C4-2B (cell line): ENCODE results near the gene MAB21L3.
A peak's percentile ranks its signal among the peaks of the same experiment; 100 is the strongest.

Experiments used
- H3K27ac ChIP-seq: fragments of 450-650 bp; 2 replicates; pipeline ENCODE4 v1.5.1; 2017
- ZFX ChIP-seq: fragments of 450-650 bp; IDR thresholded peaks from 2 replicates; pipeline ENCODE4 v1.6.1; 2017
- TF ChIP-seq, protein P1 (sequence below): fragments of 450-650 bp; conservative IDR thresholded peaks from 2 replicates; pipeline ENCODE4 v1.5.1; 2017; ENCODE audit warnings: mild to moderate bottlenecking

Gene MAB21L3

GRCh38 chr1:116166655-116167054 is 55.5 kb downstream of the MAB21L3 start:
- no peak for TF ChIP-seq ZFX
- TF ChIP-seq, protein P1, sequence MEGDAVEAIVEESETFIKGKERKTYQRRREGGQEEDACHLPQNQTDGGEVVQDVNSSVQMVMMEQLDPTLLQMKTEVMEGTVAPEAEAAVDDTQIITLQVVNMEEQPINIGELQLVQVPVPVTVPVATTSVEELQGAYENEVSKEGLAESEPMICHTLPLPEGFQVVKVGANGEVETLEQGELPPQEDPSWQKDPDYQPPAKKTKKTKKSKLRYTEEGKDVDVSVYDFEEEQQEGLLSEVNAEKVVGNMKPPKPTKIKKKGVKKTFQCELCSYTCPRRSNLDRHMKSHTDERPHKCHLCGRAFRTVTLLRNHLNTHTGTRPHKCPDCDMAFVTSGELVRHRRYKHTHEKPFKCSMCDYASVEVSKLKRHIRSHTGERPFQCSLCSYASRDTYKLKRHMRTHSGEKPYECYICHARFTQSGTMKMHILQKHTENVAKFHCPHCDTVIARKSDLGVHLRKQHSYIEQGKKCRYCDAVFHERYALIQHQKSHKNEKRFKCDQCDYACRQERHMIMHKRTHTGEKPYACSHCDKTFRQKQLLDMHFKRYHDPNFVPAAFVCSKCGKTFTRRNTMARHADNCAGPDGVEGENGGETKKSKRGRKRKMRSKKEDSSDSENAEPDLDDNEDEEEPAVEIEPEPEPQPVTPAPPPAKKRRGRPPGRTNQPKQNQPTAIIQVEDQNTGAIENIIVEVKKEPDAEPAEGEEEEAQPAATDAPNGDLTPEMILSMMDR: no peak
- H3K27ac ChIP-seq: no peak overlapping the region

DNA sequence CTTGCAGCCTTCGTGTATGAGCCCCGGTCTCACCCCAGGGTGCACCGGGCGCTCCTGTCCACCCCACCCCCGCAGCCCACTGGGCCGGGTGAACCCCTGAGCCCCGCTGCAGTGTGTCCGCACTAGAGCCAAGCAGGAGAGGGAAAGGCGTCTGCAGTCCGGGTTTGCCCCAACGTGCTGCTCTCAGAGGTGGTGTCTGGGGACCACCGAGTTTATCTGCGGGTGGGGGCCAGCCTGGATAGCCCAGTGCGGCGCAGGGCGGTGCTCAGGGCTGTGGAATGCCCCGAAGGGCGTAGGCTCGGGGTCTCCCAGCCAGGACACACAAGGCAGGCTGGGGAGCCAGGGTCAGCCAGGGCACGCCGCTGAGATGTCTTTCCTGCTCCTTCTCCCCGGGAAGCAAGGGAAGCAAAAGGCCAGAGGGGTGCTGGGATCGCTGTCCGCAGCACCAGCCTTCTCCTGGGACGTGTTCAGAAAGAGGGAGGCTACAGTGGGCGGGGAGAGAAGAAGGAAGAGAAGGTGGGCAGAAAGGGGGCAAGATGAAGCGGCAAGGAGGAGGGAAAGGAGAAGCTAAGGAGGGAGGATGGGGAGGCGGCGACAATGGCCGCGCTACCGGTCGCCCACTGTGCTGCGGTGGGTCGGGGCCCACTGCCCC is 56.6 kb downstream of the MAB21L3 start:
- no peak for TF ChIP-seq ZFX
- TF ChIP-seq, protein P1: no peak
- H3K27ac ChIP-seq: no peak overlapping the region

DNA sequence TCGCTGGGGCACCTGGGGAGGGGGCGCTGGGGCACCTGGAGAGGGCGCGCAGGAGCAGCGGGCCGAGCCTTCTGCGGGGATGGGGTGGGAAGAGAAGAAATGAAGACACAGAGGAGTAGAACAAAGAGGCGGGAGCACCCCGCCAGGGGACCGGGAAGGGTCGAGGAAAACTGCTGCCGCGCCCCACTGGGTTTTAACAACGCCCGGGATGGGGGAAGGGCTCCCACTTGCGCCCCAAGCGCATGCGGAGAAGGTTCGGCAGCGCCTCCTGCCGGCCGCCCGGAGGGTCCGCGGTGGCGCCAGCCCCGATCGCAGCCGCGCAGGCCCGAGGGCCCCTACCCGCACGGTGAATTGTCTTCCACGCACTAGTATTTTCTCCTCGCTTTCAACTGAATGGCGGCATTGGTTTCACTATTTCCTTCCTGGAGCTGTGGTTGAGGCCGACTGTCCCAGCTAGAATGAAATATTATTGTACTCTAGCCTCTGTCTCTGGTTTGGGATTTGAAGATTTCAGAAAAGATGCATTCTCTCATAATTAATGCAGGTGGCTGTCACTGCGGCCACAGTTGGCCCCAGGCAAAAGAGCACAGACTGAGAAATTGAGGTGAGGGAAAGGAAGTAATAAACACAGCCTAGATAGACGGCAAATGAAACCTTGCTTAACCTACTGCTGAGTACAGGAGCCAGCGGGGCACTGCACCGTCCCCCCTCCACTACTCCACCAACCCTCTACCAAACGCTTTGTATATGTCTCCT is 57.3 kb downstream of the MAB21L3 start:
- no peak for TF ChIP-seq ZFX
- TF ChIP-seq, protein P1: no peak
- H3K27ac ChIP-seq: no peak overlapping the region

- no peak for TF ChIP-seq ZFX
- TF ChIP-seq, protein P1: no peak
Measured at GRCh38 chr1:116169898-116170297, 58.7 kb downstream of the MAB21L3 start.

DNA sequence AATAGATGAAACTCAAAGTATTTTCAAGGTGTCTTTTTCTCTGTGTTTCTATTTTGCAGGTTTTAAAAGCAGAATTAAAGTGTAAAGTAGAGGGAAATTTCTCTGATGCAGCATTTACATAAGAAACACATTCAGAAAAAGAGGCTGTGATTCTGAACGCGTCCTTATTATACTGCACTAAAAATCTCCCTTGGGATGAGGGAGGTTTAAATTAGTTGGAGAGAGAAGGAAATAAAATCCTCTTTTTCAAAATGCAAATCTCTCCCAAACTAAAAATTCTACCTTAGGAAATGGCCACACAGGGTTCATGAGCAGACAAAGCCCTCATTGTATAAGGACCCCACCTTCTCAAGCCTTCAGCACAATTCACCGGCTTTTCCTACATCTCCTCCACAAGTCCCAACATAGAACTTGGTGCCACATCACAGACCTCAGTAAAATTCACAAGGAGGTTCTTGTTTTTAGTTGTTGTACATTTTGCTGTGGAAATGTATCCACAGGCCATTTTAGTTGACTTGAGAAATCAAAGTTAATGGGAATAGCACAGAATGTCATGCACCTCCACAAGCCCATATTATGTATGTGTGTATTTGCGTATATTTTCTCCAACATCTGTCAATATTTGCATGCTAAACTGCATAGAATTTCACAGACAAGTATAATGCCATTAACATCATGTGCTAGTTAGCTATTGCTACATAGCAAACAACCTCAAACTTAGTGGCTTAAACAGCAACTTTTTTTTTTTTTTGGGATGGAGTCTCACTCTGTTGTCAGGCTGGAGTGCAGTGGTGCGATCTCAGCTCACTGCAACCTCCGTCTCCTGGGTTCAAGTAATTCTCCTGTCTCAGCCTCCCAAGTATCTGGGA is 59.8 kb downstream of the MAB21L3 start:
- 0 out of 2 replicates have a peak overlapping the region, but pooled peaks have one; percentile 5 for H3K27ac ChIP-seq

More at GRCh38 chr1:116169898-116170297, 58.7 kb downstream of the MAB21L3 start:
- no peak overlapping the region for H3K27ac ChIP-seq

DNA sequence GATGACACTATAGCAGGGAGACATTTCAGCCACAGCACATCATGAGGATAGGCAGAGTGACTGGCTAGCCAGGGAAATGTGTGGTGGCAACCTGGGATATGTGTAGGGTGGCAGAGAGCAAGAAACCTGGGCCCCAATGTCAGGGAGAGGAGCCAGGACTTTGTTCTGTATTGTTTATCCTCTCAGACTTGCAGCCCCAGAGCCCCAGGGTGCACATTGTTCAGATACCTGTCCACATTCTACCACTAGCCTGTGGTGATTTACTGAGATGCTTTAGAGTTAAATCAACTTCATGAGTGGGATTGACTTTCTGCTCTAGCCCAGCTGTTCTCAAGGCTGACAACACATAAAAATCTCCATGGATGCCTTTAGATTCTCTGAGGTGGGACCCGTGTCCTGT is 61.5 kb downstream of the MAB21L3 start:
- no peak for TF ChIP-seq ZFX
- TF ChIP-seq, protein P1: no peak

More for the DNA sequence above, 59.8 kb downstream of the MAB21L3 start:
- TF ChIP-seq ZFX: no peak
- TF ChIP-seq, protein P1: no peak

More for the DNA sequence above, 61.5 kb downstream of the MAB21L3 start:
- peak overlapping the region; percentile 20; the same call in 1 of the 2 replicates for H3K27ac ChIP-seq
